Erythroblast (primary cell): ENCODE measurements around the gene ENOX1.

Experiments used
- GATA1 ChIP-seq: IDR thresholded peaks from 2 replicates; pipeline ENCODE4 v1.6.1; 2011; ENCODE audit warnings: low read depth, mild to moderate bottlenecking, control low read depth, low read length, moderate library complexity
- POLR2A ChIP-seq: IDR thresholded peaks from 2 replicates; pipeline ENCODE4 v1.6.1; 2011; ENCODE audit warnings: mild to moderate bottlenecking, low read length

DNA sequence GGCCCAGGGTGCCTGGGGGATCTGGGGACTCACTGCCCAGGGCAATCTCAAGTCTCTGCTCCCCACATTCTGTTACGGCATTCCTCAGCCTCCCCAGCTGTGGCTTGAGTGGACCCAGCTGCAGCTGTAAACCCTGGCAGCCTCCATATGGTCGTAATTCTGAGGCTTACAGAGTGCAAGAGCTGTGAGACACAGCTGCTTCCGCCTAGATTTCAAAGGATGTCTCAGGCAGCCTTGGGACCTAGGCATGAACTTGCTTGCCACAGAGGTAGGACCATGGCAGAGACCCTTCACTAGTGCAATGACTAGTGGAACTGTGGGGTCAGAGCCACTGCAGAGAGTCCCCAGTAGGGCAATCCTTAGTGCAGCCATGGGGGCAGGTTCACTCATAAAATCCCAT, 297.5 kb downstream of the ENOX1 start:
- TF ChIP-seq POLR2A, result no peak
- no peak for TF ChIP-seq GATA1
